T follicular helper cell (primary cell): Measurements from ENCODE around the gene MRTFA.
"Not testable (repeated sequence)": the region's sequence is repeated elsewhere in the genome, so short reads cannot be mapped to it uniquely, and the experiment has no call there.

Source experiments
- DNase-seq: peaks from one replicate; pipeline ENCODE4 v3.0.0-alpha.2; 2020; ENCODE audit warnings: low read depth

Gene MRTFA

GRCh38 chr22:40394607-40395006 lies 241.9 kb downstream of the MRTFA start:
- no peak for DNase-seq

- DNase-seq: no peak
Observed at GRCh38 chr22:40392618-40393017, 243.9 kb downstream of the MRTFA start.

DNA sequence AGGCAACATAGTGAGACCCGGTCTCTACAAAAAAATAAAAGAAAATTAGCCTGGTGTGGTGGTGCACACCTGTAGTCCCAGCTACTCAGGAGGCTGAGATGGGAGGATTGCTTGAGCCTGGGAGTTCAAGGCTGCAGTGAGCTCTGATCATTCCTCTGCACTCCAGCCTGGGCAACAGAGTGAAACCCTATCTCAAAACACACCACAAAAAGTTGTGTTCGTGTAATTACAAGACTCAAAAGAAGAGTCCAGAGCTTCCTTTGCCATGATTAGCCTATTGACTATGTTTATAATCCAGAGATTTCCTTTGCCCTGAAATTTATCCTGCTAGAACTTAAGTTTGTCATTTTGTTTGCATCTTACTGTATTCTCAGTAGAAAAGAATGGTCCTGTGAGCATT lies 245.1 kb downstream of the MRTFA start:
- DNase-seq: no peak

DNA sequence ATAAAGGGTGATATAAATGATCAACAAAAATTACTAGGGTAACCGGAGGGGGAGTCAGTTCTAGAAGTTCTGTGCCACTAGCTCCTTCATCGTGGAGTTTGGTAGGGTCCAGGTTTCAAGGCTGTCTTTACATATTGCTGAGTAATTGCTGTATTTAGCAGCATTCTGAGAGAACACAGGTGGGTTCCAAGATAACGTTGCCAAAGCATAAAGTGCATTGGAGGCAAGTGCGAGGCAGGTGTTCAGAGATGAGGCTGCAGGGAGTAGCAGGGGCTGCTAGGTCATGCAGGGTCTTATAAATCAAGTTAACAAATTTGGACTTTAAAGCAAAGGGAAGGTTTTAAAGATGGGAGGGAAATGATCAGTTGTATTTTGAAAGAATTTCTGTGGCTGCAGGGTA lies 248.3 kb downstream of the MRTFA start:
- no peak for DNase-seq

GRCh38 chr22:40387746-40388145 lies 248.8 kb downstream of the MRTFA start:
- no peak for DNase-seq

DNA sequence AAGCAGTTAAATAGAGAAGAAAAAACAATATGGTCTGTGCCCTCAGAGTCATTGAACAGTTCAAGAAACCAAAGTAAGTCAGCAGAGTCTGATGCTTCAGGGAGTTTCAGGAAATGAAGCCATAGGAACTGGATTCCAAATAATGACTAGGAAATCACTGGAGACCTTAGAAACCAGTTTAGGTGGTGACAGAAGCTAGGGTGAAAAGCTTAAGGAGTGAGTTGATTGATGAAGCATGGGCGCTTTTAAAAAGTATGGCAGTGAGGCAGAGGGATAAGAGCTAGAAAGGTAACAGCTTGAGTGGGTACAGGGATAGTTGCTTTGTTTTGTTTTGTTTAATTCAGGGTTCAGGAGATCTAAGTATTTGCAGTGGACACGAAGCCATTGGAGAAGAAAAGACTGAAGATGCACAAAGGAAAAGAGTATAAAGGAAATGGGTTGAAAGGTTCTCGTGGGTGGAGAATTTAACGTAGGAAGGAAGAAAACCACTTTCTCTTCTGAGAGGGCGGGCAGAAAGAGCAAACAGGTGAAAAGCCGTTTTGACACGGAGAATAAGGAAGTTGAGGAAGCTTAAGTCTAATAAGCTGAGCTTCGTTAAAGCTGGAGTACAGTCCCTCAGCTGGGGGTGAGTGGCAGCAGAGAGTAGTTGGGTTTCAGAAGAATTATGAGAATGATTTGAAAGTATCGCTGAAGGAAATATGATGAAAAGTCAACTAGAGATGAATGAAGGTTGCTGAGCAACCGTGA lies 251.3 kb downstream of the MRTFA start:
- peak; percentile 21 for DNase-seq

DNA sequence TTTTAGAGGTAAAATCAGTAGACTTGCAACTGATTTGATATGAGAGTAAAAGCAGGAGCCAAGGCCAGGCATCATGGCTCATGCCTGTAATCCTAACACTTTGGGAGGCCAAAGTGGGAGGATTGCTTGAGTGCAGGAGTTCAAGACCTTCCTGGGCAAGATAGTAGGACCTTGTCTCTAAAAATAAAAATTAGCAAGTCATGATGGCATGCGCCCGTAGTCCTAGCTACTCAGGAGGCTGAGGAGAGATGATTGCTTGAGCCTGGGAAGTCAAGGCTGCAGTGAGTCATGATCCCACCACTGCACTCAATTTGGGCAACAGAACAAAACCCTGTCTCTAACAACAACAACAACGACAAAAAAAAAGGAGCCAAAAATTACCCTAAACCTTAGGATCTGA lies 252.6 kb downstream of the MRTFA start:
- no peak for DNase-seq

- DNase-seq: no peak
Observed at GRCh38 chr22:40381461-40381860, 255.1 kb downstream of the MRTFA start.

DNA sequence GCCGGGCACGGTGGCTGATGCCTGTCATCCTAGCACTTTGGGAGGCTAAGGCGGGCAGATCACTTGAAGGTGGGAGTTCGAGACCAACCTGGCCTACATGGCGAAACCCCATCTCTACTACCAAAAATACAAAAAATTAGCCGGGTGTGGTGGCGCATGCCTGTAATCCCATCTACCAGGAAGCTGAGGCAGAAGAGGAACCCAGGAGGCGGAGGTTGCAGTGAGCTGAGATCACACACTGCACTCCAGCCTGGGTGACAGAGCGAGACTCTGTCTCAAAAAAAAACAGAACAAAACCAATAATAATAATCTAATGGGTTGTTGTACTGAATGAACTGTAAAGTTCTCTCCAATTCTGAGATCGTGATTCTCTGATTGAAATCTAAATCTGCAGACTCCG lies 258.1 kb downstream of the MRTFA start:
- not testable (repeated sequence) for DNase-seq

DNA sequence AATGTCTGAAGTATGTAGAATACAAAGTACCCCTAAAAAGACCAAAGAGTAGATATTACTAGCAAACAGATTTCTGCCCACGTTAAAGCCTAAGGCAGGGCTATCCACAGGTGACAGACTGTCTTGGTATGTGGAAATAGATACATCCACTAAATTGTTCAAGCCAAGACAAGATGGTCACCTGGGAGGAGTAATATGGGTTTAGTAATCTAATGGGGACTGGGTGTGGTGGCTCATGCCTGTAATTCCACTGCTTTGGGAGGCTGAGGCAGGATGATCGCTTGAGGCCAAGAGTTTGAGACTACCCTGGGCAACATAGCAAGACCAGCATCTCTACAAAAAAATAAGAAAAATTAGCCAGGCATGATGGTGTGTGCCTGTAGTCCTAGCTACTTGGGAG lies 258.6 kb downstream of the MRTFA start:
- DNase-seq: no peak

- DNase-seq: no peak
Observed at GRCh38 chr22:40376149-40376548, 260.4 kb downstream of the MRTFA start.

- no peak for DNase-seq
Observed at GRCh38 chr22:40374567-40374966, 262.0 kb downstream of the MRTFA start.

DNA sequence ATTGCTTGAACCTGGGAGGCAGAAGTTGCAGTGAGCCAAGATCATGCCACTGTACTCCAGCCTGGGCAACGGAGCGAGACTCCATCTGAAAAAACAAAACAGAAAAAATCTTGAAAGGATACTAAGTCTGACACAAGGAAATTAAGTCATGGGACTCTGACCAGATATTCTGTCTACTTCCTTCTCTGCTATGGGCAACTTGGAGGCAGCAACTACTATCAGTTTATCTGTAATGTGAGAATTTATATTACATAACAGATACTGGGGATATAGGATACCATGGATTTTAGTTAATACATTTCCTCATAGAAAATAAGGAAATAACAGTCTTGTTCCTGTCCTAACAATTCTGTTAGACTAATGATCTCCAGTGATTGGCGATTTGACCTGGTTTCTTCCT lies 267.7 kb downstream of the MRTFA start:
- no peak for DNase-seq

DNA sequence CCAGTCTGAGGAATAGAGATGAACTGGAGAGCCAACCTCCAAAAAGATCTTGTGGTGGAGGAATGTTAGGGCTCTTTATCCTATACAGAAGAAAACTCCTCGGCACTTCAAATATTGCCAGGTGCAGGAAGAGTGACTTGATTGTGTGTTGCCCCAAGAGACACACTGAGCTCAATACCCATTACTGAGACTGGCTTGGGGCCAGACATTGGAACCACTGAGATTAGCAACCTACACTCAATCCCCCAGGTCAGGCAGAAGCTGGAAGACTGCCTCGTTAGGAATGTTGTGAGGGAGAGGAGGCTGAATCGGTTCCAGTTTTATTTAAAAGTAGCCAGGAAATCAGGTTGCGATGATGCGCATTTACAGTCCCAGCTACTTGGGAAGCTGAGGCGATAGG lies 268.5 kb downstream of the MRTFA start:
- no peak for DNase-seq

GRCh38 chr22:40367342-40367741 lies 269.2 kb downstream of the MRTFA start:
- DNase-seq: no peak

- no peak for DNase-seq
Observed at GRCh38 chr22:40366068-40366467, 270.5 kb downstream of the MRTFA start.

GRCh38 chr22:40364431-40364830 lies 272.1 kb downstream of the MRTFA start:
- no peak for DNase-seq

GRCh38 chr22:40363059-40363458 lies 273.5 kb downstream of the MRTFA start:
- no peak for DNase-seq

GRCh38 chr22:40361100-40361499 lies 275.4 kb downstream of the MRTFA start:
- DNase-seq: no peak
